ENCODE measurements around the gene CYB5R4. TPM values are rescaled to one million over a fixed set of nuclear protein-coding genes. Genes with fewer than 3 reads are reported as not detected.

CYB5R4 gene
- 10 to 100 TPM in 1 of 3 donors, 1 to 10 TPM in 2; 7.2 to 11.1 (median 7.8) TPM for total RNA-seq

GRCh38 chr6:83859410-83860358, at the start of gene CYB5R4:
CYB5R4 (plus strand) TSS chr6:83859689; CDS start chr6:83859783, 94 bp downstream.
- peak within 1 kb of the TSS; percentile 88 to 90 for H3K27ac ChIP-seq
- H3K4me1 ChIP-seq: peaks cover 0 to 16% of the 10 kb centered on the region in 2 donors
- no peaks in the 10 kb centered on the region for H3K9me3 ChIP-seq
- DNase-seq (ENCODE audit: low spot score in 2 of 2): peak; percentile 91 to 94
- H3K36me3 ChIP-seq: no peaks in the 10 kb centered on the region
- intact Hi-C loops (cut with DNase I; ENCODE audit: low total_unique reads): no loop called here
- no peaks in the 10 kb centered on the region for H3K27me3 ChIP-seq
- H3K4me3 ChIP-seq: peak within 1 kb of the TSS; percentile 79 to 90 (median 87)
- no peak for TF ChIP-seq CTCF (IDR thresholded peaks at IDR 0.05)
- peak; percentile 66 to 88 (median 82) for TF ChIP-seq POLR2AphosphoS5 (IDR thresholded peaks at IDR 0.05)
- TF ChIP-seq POLR2A (IDR thresholded peaks at IDR 0.05): peak; percentile 65

GRCh38 chr6:83812595-83812994, 46.9 kb upstream of the CYB5R4 start:
- Histone ChIP-seq H3K27me3 (no peaks in the 10 kb centered on the region), H3K9me3 (no peaks in the 10 kb centered on the region), H3K4me1 (no peaks in the 10 kb centered on the region), H3K4me3 (no peak overlapping the region), H3K27ac (no peak overlapping the region), H3K36me3 (no peaks in the 10 kb centered on the region)
- intact Hi-C loops (cut with DNase I; ENCODE audit: low total_unique reads): no loop called here
- TF ChIP-seq POLR2AphosphoS5 (IDR thresholded peaks at IDR 0.05) (no peak), POLR2A (IDR thresholded peaks at IDR 0.05) (no peak), CTCF (IDR thresholded peaks at IDR 0.05) (no peak)
- DNase-seq (ENCODE audit: low spot score in 2 of 2): no peak

- H3K27ac ChIP-seq: no peak overlapping the region
- no peaks in the 10 kb centered on the region for H3K9me3 ChIP-seq
- TF ChIP-seq POLR2AphosphoS5 (IDR thresholded peaks at IDR 0.05) (no peak), POLR2A (IDR thresholded peaks at IDR 0.05) (no peak), CTCF (IDR thresholded peaks at IDR 0.05) (no peak)
- no peak overlapping the region for H3K4me3 ChIP-seq
- H3K36me3 ChIP-seq: no peaks in the 10 kb centered on the region
- H3K27me3 ChIP-seq: no peaks in the 10 kb centered on the region
- H3K4me1 ChIP-seq: no peaks in the 10 kb centered on the region
- DNase-seq (ENCODE audit: low spot score in 2 of 2): no peak
- intact Hi-C loops (cut with DNase I; ENCODE audit: low total_unique reads): no loop called here
Measured at GRCh38 chr6:83815631-83816272, 43.7 kb upstream of the CYB5R4 start.

GRCh38 chr6:83822629-83823169, 36.8 kb upstream of the CYB5R4 start:
- Histone ChIP-seq H3K27me3 (no peaks in the 10 kb centered on the region), H3K4me1 (no peaks in the 10 kb centered on the region), H3K9me3 (peaks cover 0 to 5% of the 10 kb centered on the region in 2 donors), H3K27ac (no peak overlapping the region), H3K4me3 (no peak overlapping the region), H3K36me3 (no peaks in the 10 kb centered on the region)
- no peak for TF ChIP-seq POLR2AphosphoS5 (IDR thresholded peaks at IDR 0.05)
- no peak for TF ChIP-seq POLR2A (IDR thresholded peaks at IDR 0.05)
- TF ChIP-seq CTCF (IDR thresholded peaks at IDR 0.05): no peak
- intact Hi-C loops (cut with DNase I; ENCODE audit: low total_unique reads): loop anchor here (5.0 kb wide), 1 partner anchor 1575 kb away; no protein-coding TSS in a partner anchor
- DNase-seq (ENCODE audit: low spot score in 2 of 2): no peak
